RWPE2 (cell line): Measurements from ENCODE around the gene SMIM7.

Source experiments
- ATAC-seq: fragments of 200-7000 bp; cut with Tn5 transposase; 3 replicates; pipeline ENCODE4 v1.9.1; 2021; ENCODE audit warnings: low read depth
- DNase-seq: peaks from one replicate; pipeline ENCODE4 v3.0.0-alpha.2; 2020; ENCODE audit warnings: low spot score
- H3K27ac ChIP-seq: fragments of 450-650 bp; 2 replicates; pipeline ENCODE4 v1.5.1; 2017; ENCODE audit warnings: mild to moderate bottlenecking; ENCODE audit not compliant: poor library complexity, severe bottlenecking
- H3K27me3 ChIP-seq: fragments of 250-450 bp; sonication (Bioruptor Pico); 2 replicates; pipeline ENCODE4 v1.5.1; 2021; ENCODE audit warnings: mild to moderate bottlenecking, moderate library complexity; ENCODE audit not compliant: insufficient read depth, poor library complexity, severe bottlenecking
- H3K36me3 ChIP-seq: fragments of 250-450 bp; sonication (Bioruptor Pico); 2 replicates; pipeline ENCODE4 v1.5.1; 2020; ENCODE audit warnings: low read depth, mild to moderate bottlenecking, moderate library complexity
- H3K4me1 ChIP-seq: fragments of 250-450 bp; sonication (Bioruptor Pico); 2 replicates; pipeline ENCODE4 v1.5.1; 2021; ENCODE audit warnings: mild to moderate bottlenecking, moderate library complexity; ENCODE audit not compliant: insufficient read depth, poor library complexity, severe bottlenecking
- H3K4me3 ChIP-seq: fragments of 250-450 bp; sonication (Bioruptor Pico); 2 replicates; pipeline ENCODE4 v1.5.1; 2021; ENCODE audit warnings: mild to moderate bottlenecking, moderate library complexity; ENCODE audit not compliant: severe bottlenecking
- H3K9me3 ChIP-seq: fragments of 250-450 bp; sonication (Bioruptor Pico); 2 replicates; pipeline ENCODE4 v1.5.1; 2021; ENCODE audit warnings: mild to moderate bottlenecking, moderate library complexity; ENCODE audit not compliant: severe bottlenecking
- TF ChIP-seq, protein P1 (sequence below): fragments of 450-650 bp; IDR thresholded peaks from one replicate; pipeline ENCODE4 v1.5.1; 2017; ENCODE audit warnings: mild to moderate bottlenecking, moderate library complexity; ENCODE audit not compliant: poor library complexity, severe bottlenecking

Gene SMIM7

GRCh38 chr19:16684216-16684615, 24.3 kb upstream of the SMIM7 start:
- Histone ChIP-seq H3K9me3 (no peaks in the 10 kb centered on the region), H3K36me3 (peaks cover 11% of the 10 kb centered on the region), H3K27me3 (no peaks in the 10 kb centered on the region), H3K27ac (no peak overlapping the region), H3K4me3 (no peak overlapping the region), H3K4me1 (peaks cover 9% of the 10 kb centered on the region)
- TF ChIP-seq, protein P1, sequence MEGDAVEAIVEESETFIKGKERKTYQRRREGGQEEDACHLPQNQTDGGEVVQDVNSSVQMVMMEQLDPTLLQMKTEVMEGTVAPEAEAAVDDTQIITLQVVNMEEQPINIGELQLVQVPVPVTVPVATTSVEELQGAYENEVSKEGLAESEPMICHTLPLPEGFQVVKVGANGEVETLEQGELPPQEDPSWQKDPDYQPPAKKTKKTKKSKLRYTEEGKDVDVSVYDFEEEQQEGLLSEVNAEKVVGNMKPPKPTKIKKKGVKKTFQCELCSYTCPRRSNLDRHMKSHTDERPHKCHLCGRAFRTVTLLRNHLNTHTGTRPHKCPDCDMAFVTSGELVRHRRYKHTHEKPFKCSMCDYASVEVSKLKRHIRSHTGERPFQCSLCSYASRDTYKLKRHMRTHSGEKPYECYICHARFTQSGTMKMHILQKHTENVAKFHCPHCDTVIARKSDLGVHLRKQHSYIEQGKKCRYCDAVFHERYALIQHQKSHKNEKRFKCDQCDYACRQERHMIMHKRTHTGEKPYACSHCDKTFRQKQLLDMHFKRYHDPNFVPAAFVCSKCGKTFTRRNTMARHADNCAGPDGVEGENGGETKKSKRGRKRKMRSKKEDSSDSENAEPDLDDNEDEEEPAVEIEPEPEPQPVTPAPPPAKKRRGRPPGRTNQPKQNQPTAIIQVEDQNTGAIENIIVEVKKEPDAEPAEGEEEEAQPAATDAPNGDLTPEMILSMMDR = no peak
- ATAC-seq = no peak
- no peak for DNase-seq

DNA sequence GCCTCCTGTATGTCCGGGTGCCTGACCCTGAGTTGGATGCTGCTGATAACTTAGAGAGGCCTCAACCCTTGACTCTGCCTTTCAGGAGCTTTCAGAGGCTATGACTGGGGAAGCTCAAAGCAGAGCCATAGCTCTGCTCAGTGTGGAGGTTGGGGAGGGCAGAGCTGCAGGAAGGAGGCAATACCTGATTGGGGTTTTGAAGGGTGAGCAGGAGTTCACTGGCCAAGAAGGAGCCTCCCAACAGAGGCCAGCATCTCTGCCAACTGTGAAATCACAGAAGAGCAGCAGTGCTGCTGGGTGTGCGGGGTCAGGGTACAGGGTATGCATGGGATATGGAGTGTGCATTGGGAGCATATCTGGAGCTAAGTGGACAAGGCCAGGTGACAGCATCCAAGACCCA, 22.6 kb upstream of the SMIM7 start:
- DNase-seq (no peak), ATAC-seq (no peak)
- no peaks in the 10 kb centered on the region for H3K9me3 ChIP-seq
- TF ChIP-seq, protein P1 = no peak
- peaks cover 11% of the 10 kb centered on the region for H3K4me1 ChIP-seq
- H3K27me3 ChIP-seq = no peaks in the 10 kb centered on the region
- H3K36me3 ChIP-seq = peaks cover 11% of the 10 kb centered on the region
- no peak overlapping the region for H3K27ac ChIP-seq
- no peak overlapping the region for H3K4me3 ChIP-seq

DNA sequence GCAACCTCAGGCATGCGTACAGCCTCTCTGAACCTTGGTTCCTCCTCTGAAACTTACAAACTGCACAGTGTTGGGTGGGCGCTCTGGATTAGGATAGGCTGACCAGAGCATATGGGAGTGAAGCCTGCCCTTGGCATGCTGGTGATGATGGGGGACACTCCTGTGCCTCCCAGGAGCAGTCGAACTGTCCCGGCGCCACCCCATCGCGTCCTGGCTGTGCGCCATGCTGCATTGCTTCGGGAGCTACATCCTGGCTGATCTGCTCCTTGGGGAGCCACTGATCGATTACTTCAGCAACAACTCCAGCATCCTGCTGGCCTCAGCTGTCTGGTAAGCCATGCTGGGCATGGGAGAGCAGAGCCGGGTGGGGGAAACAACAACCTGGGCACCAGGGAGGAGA, 19.9 kb upstream of the SMIM7 start:
- H3K36me3 ChIP-seq = peaks cover 11% of the 10 kb centered on the region
- H3K4me3 ChIP-seq = no peak overlapping the region
- no peak overlapping the region for H3K27ac ChIP-seq
- peaks cover 5% of the 10 kb centered on the region for H3K4me1 ChIP-seq
- ATAC-seq = no peak
- H3K9me3 ChIP-seq = no peaks in the 10 kb centered on the region
- H3K27me3 ChIP-seq = no peaks in the 10 kb centered on the region
- no peak for DNase-seq
- TF ChIP-seq, protein P1 = no peak

GRCh38 chr19:16678498-16678897, 18.6 kb upstream of the SMIM7 start:
- ATAC-seq (no peak), DNase-seq (no peak)

GRCh38 chr19:16677055-16677454, 17.1 kb upstream of the SMIM7 start:
- TF ChIP-seq, protein P1 = no peak
- ATAC-seq = no peak
- H3K4me3 ChIP-seq = no peak overlapping the region
- peaks cover 11% of the 10 kb centered on the region for H3K36me3 ChIP-seq
- H3K27ac ChIP-seq = no peak overlapping the region
- no peaks in the 10 kb centered on the region for H3K9me3 ChIP-seq
- H3K4me1 ChIP-seq = peaks cover 5% of the 10 kb centered on the region
- DNase-seq = no peak
- no peaks in the 10 kb centered on the region for H3K27me3 ChIP-seq

More at GRCh38 chr19:16678498-16678897, 18.6 kb upstream of the SMIM7 start:
- H3K4me1 ChIP-seq = peaks cover 5% of the 10 kb centered on the region
- peaks cover 11% of the 10 kb centered on the region for H3K36me3 ChIP-seq
- TF ChIP-seq, protein P1 = no peak
- no peak overlapping the region for H3K27ac ChIP-seq
- H3K27me3 ChIP-seq = no peaks in the 10 kb centered on the region
- H3K4me3 ChIP-seq = no peak overlapping the region
- H3K9me3 ChIP-seq = no peaks in the 10 kb centered on the region
